Liver (tissue), 9 donors: Measurements from ENCODE around the gene CD59. TPM values are rescaled to one million over a fixed set of nuclear protein-coding genes. Genes with fewer than 3 reads are reported as not detected.

ENCODE experiments used
- DNase-seq: peaks from one replicate; pipeline ENCODE4 v3.0.0-alpha.2; 2017; ENCODE audit warnings: low spot score
- H3K27ac ChIP-seq, 2 donors: one replicate each; pipeline ENCODE4 v1.7.0; 2013; ENCODE audit warnings: inconsistent platforms in 2 of 2, low read length in 2 of 2, control low read depth in 1 of 2, low read depth in 1 of 2, mild to moderate bottlenecking in 1 of 2
- H3K27me3 ChIP-seq, 4 donors: one replicate each; pipeline versions ENCODE4 v1.6.1 to v1.7.0; 2013; ENCODE audit warnings: low read length in 3 of 4, inconsistent platforms in 1 of 4, mild to moderate bottlenecking in 1 of 4, moderate library complexity in 1 of 4; ENCODE audit not compliant: control insufficient read depth in 4 of 4, insufficient read depth in 4 of 4
- H3K36me3 ChIP-seq, 4 donors: one replicate each; pipeline versions ENCODE4 v1.6.1 to v1.7.0; 2013; ENCODE audit warnings: low read length in 3 of 4, mild to moderate bottlenecking in 3 of 4, low read depth in 1 of 4, moderate library complexity in 1 of 4; ENCODE audit not compliant: control insufficient read depth in 4 of 4, insufficient read depth in 3 of 4
- H3K4me1 ChIP-seq, 4 donors: one replicate each; pipeline versions ENCODE4 v1.6.1 to v1.7.0; 2013; ENCODE audit warnings: low read length in 3 of 4, mild to moderate bottlenecking in 3 of 4, moderate library complexity in 1 of 4; ENCODE audit not compliant: control insufficient read depth in 4 of 4, insufficient read depth in 4 of 4
- H3K4me3 ChIP-seq, 3 donors: one replicate each; pipeline versions ENCODE4 v1.6.1 to v1.7.0; 2013; ENCODE audit warnings: low read length in 3 of 3, control low read depth in 1 of 3, low read depth in 1 of 3, mild to moderate bottlenecking in 1 of 3
- H3K9ac ChIP-seq, 2 donors: one replicate each; pipeline ENCODE4 v1.7.0; 2013; ENCODE audit warnings: low read length in 2 of 2, mild to moderate bottlenecking in 2 of 2, moderate library complexity in 2 of 2, control low read depth in 1 of 2, low read depth in 1 of 2
- H3K9me3 ChIP-seq, 4 donors: one replicate each; pipeline versions ENCODE4 v1.6.1 to v1.7.0; 2013; ENCODE audit warnings: low read length in 3 of 4; ENCODE audit not compliant: control insufficient read depth in 4 of 4
- EGR1 ChIP-seq, 2 donors: IDR thresholded peaks; 2 replicates each; pipeline ENCODE4 v1.6.1; 2016 to 2018; ENCODE audit warnings: antibody characterized with exemption in 2 of 2, low read depth in 2 of 2
- HNF4G ChIP-seq: IDR thresholded peaks from 2 replicates; pipeline ENCODE4 v1.6.1; 2016; ENCODE audit warnings: antibody characterized with exemption
- JUND ChIP-seq, 2 donors: IDR thresholded peaks; 2 replicates each; pipeline ENCODE4 v1.6.1; 2016; ENCODE audit warnings: antibody characterized with exemption in 2 of 2
- RXRA ChIP-seq, 2 donors: IDR thresholded peaks; 2 replicates each; pipeline ENCODE4 v1.6.1; 2017 to 2018; ENCODE audit warnings: antibody characterized with exemption in 2 of 2, mild to moderate bottlenecking in 1 of 2
- TAF1 ChIP-seq: conservative IDR thresholded peaks from 2 replicates; pipeline ENCODE4 v1.6.1; 2016; ENCODE audit warnings: antibody characterized with exemption, mild to moderate bottlenecking
- WGBS: extraction: QIAGEN DNeasy Blood & Tissue Kit; methylation state at CpG from one replicate; pipeline ENCODE4 v1.1.7; 2013; 5-methylcytosine and 5-hydroxymethylcytosine counted together
- polyA plus RNA-seq, 2 donors: library from polyadenylated mRNA; stranded (reverse) in 1 of 2; unstranded in 1 of 2; fragments of 200-250 nt in 1 of 2; fragments of >200 nt in 1 of 2; fragmentation: Nextera tagmentation in 1 of 2; extraction: Ambion mirVana in 1 of 2; gene quantifications; one replicate each; pipeline versions ENCODE4 v1.2.1 to v1.2.3, GENCODE V29; 2013 to 2015
- total RNA-seq, 2 donors: library from RNA; depleted of rRNA; stranded (reverse); fragments of >200 nt; gene quantifications; one replicate each; pipeline ENCODE4 v1.2.3, GENCODE V29; 2014
- TF ChIP-seq, protein P1 (sequence below): IDR thresholded peaks from 2 replicates; pipeline ENCODE4 v1.6.1; 2016; ENCODE audit warnings: antibody characterized with exemption
- TF ChIP-seq, protein P2 (sequence below): IDR thresholded peaks from 2 replicates; pipeline ENCODE4 v1.6.1; 2016; ENCODE audit warnings: antibody characterized with exemption, mild to moderate bottlenecking
- TF ChIP-seq, protein P3 (sequence below): IDR thresholded peaks from 2 replicates; pipeline ENCODE4 v1.6.1; 2016; ENCODE audit warnings: antibody characterized with exemption
- TF ChIP-seq, protein P4 (sequence below): fragments of 150-350 bp; IDR thresholded peaks from 2 replicates; pipeline ENCODE4 v1.5.1; 2017; ENCODE audit warnings: improper control_type of control experiment, low read depth, low read length; ENCODE audit not compliant: missing input control
- donor health status: healthy.
- donor health status: healthy.
- donor health status: healthy.
- donor health status: healthy.
- donor health status: healthy.

Gene CD59
- total and polyA plus RNA-seq, 4 donors = 74.2 to 181 (median 130) TPM

DNA sequence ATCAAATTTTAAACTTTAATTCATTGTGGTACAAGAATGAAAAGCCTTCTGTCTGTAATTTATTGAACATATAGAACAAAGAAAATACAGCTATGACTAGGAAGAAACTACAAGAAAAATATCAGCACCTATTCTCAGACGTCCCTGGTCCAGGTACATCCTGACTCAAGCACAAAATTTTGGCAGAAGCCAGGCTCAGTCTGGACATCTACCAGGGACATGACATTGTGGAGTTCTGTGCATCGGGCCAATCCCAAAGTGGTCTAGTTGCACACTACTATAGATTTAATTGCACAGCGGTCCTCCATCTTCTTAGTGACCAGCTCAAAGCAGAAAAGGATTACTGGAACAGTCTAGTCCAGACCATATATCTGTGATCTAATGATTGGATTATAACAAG is 15.7 kb upstream of the CD59 start:
- WGBS = 88% methylated on average over 3 of the region's 3 CpGs

DNA sequence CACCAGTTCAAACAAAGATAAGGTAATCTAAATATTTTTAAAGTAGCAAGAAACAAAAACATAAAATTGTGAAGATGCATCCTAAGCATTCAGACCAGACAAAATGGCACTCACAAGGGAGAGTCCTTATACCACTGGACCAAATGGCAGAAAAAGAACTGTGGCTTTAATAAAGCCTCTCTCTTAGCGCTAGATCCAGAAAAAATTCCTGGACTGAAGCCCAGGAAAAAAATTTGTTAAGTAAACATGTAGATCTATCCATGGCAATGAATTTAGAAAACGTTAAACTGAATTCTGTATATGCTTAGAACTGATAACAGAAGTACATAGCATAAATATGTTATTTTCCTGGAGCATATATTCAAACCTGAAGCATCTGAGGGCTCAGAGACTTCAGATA is 11.8 kb upstream of the CD59 start:
- H3K27me3 ChIP-seq = no peaks in the 10 kb centered on the region
- H3K36me3 ChIP-seq = peaks cover 3 to 44% (median 11%) of the 10 kb centered on the region in 4 donors
- TF ChIP-seq, protein P1, sequence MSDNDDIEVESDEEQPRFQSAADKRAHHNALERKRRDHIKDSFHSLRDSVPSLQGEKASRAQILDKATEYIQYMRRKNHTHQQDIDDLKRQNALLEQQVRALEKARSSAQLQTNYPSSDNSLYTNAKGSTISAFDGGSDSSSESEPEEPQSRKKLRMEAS = no peak
- no peak for TF ChIP-seq JUND (IDR thresholded peaks at IDR 0.05)
- TF ChIP-seq, protein P2, sequence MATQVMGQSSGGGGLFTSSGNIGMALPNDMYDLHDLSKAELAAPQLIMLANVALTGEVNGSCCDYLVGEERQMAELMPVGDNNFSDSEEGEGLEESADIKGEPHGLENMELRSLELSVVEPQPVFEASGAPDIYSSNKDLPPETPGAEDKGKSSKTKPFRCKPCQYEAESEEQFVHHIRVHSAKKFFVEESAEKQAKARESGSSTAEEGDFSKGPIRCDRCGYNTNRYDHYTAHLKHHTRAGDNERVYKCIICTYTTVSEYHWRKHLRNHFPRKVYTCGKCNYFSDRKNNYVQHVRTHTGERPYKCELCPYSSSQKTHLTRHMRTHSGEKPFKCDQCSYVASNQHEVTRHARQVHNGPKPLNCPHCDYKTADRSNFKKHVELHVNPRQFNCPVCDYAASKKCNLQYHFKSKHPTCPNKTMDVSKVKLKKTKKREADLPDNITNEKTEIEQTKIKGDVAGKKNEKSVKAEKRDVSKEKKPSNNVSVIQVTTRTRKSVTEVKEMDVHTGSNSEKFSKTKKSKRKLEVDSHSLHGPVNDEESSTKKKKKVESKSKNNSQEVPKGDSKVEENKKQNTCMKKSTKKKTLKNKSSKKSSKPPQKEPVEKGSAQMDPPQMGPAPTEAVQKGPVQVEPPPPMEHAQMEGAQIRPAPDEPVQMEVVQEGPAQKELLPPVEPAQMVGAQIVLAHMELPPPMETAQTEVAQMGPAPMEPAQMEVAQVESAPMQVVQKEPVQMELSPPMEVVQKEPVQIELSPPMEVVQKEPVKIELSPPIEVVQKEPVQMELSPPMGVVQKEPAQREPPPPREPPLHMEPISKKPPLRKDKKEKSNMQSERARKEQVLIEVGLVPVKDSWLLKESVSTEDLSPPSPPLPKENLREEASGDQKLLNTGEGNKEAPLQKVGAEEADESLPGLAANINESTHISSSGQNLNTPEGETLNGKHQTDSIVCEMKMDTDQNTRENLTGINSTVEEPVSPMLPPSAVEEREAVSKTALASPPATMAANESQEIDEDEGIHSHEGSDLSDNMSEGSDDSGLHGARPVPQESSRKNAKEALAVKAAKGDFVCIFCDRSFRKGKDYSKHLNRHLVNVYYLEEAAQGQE = no peak
- TF ChIP-seq EGR1 (IDR thresholded peaks at IDR 0.05; ENCODE audit: low read depth in 2 of 2) = no peak
- H3K9ac ChIP-seq = no peak overlapping the region
- H3K27ac ChIP-seq = no peak overlapping the region
- 20% methylated on average over 2 of the region's 2 CpGs for WGBS
- H3K4me1 ChIP-seq = peaks cover 0 to 10% (median 4%) of the 10 kb centered on the region in 4 donors
- no peaks in the 10 kb centered on the region for H3K9me3 ChIP-seq
- H3K4me3 ChIP-seq = no peak overlapping the region
- no peak for DNase-seq

More for the DNA sequence above, 15.7 kb upstream of the CD59 start:
- Histone ChIP-seq H3K27ac (no peak overlapping the region), H3K9me3 (no peaks in the 10 kb centered on the region), H3K4me1 (peaks cover 0 to 3% (median 0%) of the 10 kb centered on the region in 4 donors), H3K27me3 (no peaks in the 10 kb centered on the region), H3K9ac (no peak overlapping the region), H3K4me3 (no peak overlapping the region), H3K36me3 (peaks cover 6 to 42% (median 26%) of the 10 kb centered on the region in 4 donors)
- DNase-seq = no peak
- TF ChIP-seq, protein P1 = no peak
- TF ChIP-seq RXRA (IDR thresholded peaks at IDR 0.05) = no peak
- TF ChIP-seq HNF4G = no peak
- TF ChIP-seq TAF1 = no peak
- TF ChIP-seq JUND (IDR thresholded peaks at IDR 0.05) = no peak
- no peak for TF ChIP-seq EGR1 (IDR thresholded peaks at IDR 0.05; ENCODE audit: low read depth in 2 of 2)
- TF ChIP-seq, protein P2 = no peak

DNA sequence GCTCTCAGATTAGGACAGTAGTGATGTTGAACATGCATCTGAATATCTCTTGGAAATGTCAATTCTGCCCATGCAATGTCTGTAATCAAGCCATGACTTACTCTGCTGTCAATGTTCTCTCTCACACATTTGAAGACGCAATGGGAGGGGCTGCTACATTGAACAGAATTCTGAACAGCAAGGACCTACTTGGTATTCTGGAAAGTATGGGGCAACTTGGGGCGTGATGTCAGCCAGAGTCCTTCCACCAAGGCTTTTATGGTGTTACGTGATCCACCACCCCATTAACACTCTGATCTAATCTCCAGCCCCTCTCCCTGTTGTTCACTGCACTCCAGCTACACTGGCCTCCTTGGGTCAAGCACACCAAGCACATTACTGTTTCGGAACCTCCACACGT is 7.1 kb upstream of the CD59 start:
- Histone ChIP-seq H3K4me3 (no peak overlapping the region), H3K9me3 (no peaks in the 10 kb centered on the region), H3K36me3 (peaks cover 0 to 15% (median 6%) of the 10 kb centered on the region in 4 donors), H3K9ac (no peak overlapping the region), H3K27me3 (no peaks in the 10 kb centered on the region), H3K27ac (no peak overlapping the region), H3K4me1 (peaks cover 0 to 16% (median 6%) of the 10 kb centered on the region in 4 donors)
- WGBS = 92% methylated on average over 5 of the region's 5 CpGs
- DNase-seq = no peak
- TF ChIP-seq, protein P3, sequence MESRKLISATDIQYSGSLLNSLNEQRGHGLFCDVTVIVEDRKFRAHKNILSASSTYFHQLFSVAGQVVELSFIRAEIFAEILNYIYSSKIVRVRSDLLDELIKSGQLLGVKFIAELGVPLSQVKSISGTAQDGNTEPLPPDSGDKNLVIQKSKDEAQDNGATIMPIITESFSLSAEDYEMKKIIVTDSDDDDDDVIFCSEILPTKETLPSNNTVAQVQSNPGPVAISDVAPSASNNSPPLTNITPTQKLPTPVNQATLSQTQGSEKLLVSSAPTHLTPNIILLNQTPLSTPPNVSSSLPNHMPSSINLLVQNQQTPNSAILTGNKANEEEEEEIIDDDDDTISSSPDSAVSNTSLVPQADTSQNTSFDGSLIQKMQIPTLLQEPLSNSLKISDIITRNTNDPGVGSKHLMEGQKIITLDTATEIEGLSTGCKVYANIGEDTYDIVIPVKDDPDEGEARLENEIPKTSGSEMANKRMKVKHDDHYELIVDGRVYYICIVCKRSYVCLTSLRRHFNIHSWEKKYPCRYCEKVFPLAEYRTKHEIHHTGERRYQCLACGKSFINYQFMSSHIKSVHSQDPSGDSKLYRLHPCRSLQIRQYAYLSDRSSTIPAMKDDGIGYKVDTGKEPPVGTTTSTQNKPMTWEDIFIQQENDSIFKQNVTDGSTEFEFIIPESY = no peak
- TF ChIP-seq, protein P2 = no peak
- TF ChIP-seq, protein P4, sequence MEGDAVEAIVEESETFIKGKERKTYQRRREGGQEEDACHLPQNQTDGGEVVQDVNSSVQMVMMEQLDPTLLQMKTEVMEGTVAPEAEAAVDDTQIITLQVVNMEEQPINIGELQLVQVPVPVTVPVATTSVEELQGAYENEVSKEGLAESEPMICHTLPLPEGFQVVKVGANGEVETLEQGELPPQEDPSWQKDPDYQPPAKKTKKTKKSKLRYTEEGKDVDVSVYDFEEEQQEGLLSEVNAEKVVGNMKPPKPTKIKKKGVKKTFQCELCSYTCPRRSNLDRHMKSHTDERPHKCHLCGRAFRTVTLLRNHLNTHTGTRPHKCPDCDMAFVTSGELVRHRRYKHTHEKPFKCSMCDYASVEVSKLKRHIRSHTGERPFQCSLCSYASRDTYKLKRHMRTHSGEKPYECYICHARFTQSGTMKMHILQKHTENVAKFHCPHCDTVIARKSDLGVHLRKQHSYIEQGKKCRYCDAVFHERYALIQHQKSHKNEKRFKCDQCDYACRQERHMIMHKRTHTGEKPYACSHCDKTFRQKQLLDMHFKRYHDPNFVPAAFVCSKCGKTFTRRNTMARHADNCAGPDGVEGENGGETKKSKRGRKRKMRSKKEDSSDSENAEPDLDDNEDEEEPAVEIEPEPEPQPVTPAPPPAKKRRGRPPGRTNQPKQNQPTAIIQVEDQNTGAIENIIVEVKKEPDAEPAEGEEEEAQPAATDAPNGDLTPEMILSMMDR = no peak
